Mesenteric fat pad (tissue), 1 donor: ENCODE results near the gene PSEN1. TPM values are rescaled to one million over a fixed set of nuclear protein-coding genes. Genes with fewer than 3 reads are reported as not detected.
"Not testable (repeated sequence)": the region's sequence is repeated elsewhere in the genome, so short reads cannot be mapped to it uniquely, and the experiment has no call there.

ENCODE experiments used
- DNase-seq: peaks from one replicate; pipeline ENCODE4 v3.0.0-alpha.2; 2020; ENCODE audit warnings: low spot score
- total RNA-seq: library from RNA; stranded (reverse); fragmentation: NEBNext Ultra II Directional; extraction: Animal tissue kit (Norgen Biotek cat#: 25700); gene quantifications from one replicate; pipeline ENCODE4 v1.2.1, GENCODE V29; 2021
- donor health status: DM: yes; HTN: yes; CAD: no.

PSEN1 gene
- total RNA-seq, 1 donor from 2014 or later: 55.3 TPM

GRCh38 chr14:73166399-73166798 lies 30.1 kb downstream of the PSEN1 start:
- no peak for DNase-seq

- DNase-seq: no peak
Measured at GRCh38 chr14:73167727-73168126, 31.4 kb downstream of the PSEN1 start.

- DNase-seq: no peak
Measured at GRCh38 chr14:73168274-73168673, 32.0 kb downstream of the PSEN1 start.

- DNase-seq: no peak
Measured at GRCh38 chr14:73168691-73169090, 32.4 kb downstream of the PSEN1 start.

- DNase-seq: not testable (repeated sequence)
Measured at GRCh38 chr14:73169855-73170254, 33.5 kb downstream of the PSEN1 start.

- no peak for DNase-seq
Measured at GRCh38 chr14:73170686-73171085, 34.4 kb downstream of the PSEN1 start.

GRCh38 chr14:73172500-73172899 lies 36.2 kb downstream of the PSEN1 start:
- no peak for DNase-seq

- DNase-seq: no peak
Measured at GRCh38 chr14:73173092-73173735, 36.9 kb downstream of the PSEN1 start.

- DNase-seq: no peak
Measured at GRCh38 chr14:73176685-73177084, 40.4 kb downstream of the PSEN1 start.

GRCh38 chr14:73180385-73180805 lies 44.1 kb downstream of the PSEN1 start:
- no peak for DNase-seq

- DNase-seq: not testable (repeated sequence)
Measured at GRCh38 chr14:73180969-73181368, 44.7 kb downstream of the PSEN1 start.

GRCh38 chr14:73188501-73188911 lies 52.2 kb downstream of the PSEN1 start:
- DNase-seq: no peak

GRCh38 chr14:73189651-73190050 lies 53.3 kb downstream of the PSEN1 start:
- no peak for DNase-seq

- no peak for DNase-seq
Measured at GRCh38 chr14:73191441-73191840, 55.1 kb downstream of the PSEN1 start.

GRCh38 chr14:73194306-73194705 lies 58.0 kb downstream of the PSEN1 start:
- DNase-seq: not testable (repeated sequence)

GRCh38 chr14:73198253-73198652 lies 61.9 kb downstream of the PSEN1 start:
- no peak for DNase-seq

GRCh38 chr14:73203527-73203926 lies 67.2 kb downstream of the PSEN1 start:
- DNase-seq: no peak

GRCh38 chr14:73207615-73208014 lies 71.3 kb downstream of the PSEN1 start:
- DNase-seq: no peak

- DNase-seq: no peak
Measured at GRCh38 chr14:73208390-73208789, 72.1 kb downstream of the PSEN1 start.

- DNase-seq: no peak
Measured at GRCh38 chr14:73208846-73209245, 72.5 kb downstream of the PSEN1 start.

- DNase-seq: no peak
Measured at GRCh38 chr14:73209953-73210352, 73.6 kb downstream of the PSEN1 start.

- no peak for DNase-seq
Measured at GRCh38 chr14:73211251-73212040, 75.1 kb downstream of the PSEN1 start.

GRCh38 chr14:73216030-73216429 lies 79.7 kb downstream of the PSEN1 start:
- DNase-seq: no peak
